Heart left ventricle (tissue), 16 donors: ENCODE data around the gene SLC25A6. TPM values are rescaled to one million over a fixed set of nuclear protein-coding genes. Genes with fewer than 3 reads are reported as not detected.
A peak's percentile ranks its signal among the peaks of the same experiment; 100 is the strongest.
"Not testable (repeated sequence)": the region's sequence is repeated elsewhere in the genome, so short reads cannot be mapped to it uniquely, and the experiment has no call there.

ENCODE experiments used
- ATAC-seq, 4 donors: fragments of 200-7000 bp; cut with Tn5 transposase; one replicate each; pipeline ENCODE4 v1.9.1; 2020 to 2022; ENCODE audit warnings: moderate library complexity in 4 of 4, mild to moderate bottlenecking in 3 of 4, moderate number of reproducible peaks in 1 of 4
- DNase-seq, 5 donors: peaks; one replicate each; pipeline ENCODE4 v3.0.0-alpha.2; 2020
- H3K27ac ChIP-seq, 12 donors: fragments of 200-600 bp; sonication (generic) in 4 of 12; one replicate each; pipeline versions ENCODE4 v1.5.0 to v1.8.0; 2016 to 2022; ENCODE audit warnings: mild to moderate bottlenecking in 2 of 12
- H3K27me3 ChIP-seq, 9 donors: fragments of 200-600 bp; sonication (generic) in 2 of 9; one replicate each; pipeline versions ENCODE4 v1.5.1 to v1.8.0; 2016 to 2022; ENCODE audit warnings: mild to moderate bottlenecking in 3 of 9
- H3K36me3 ChIP-seq, 9 donors: fragments of 200-600 bp; sonication (generic) in 2 of 9; one replicate each; pipeline versions ENCODE4 v1.5.0 to v1.8.0; 2018 to 2022; ENCODE audit warnings: mild to moderate bottlenecking in 2 of 9
- H3K4me1 ChIP-seq, 12 donors: fragments of 200-600 bp; sonication (generic) in 4 of 12; one replicate each; pipeline versions ENCODE4 v1.5.0 to v1.8.0; 2016 to 2022; ENCODE audit warnings: mild to moderate bottlenecking in 3 of 12
- H3K4me3 ChIP-seq, 12 donors: fragments of 200-600 bp; sonication (generic) in 4 of 12; one replicate each; pipeline versions ENCODE4 v1.5.0 to v1.8.0; 2017 to 2022; ENCODE audit warnings: mild to moderate bottlenecking in 9 of 12, moderate library complexity in 4 of 12
- H3K9me3 ChIP-seq, 12 donors: fragments of 200-600 bp; sonication (generic) in 4 of 12; one replicate each; pipeline versions ENCODE4 v1.5.0 to v1.8.0; 2016 to 2022; ENCODE audit warnings: mild to moderate bottlenecking in 1 of 12
- POLR2A ChIP-seq, 2 donors: fragments of 450-650 bp; IDR thresholded peaks; one replicate each; pipeline ENCODE4 v1.6.1; 2017; ENCODE audit warnings: antibody characterized with exemption in 2 of 2, mild to moderate bottlenecking in 2 of 2, moderate library complexity in 2 of 2
- WGBS, 4 donors: extraction: QIAGEN DNeasy Blood & Tissue Kit in 2 of 4; methylation state at CpG; one replicate each; pipeline versions ENCODE4 v1.1.5 to v1.1.7; 2013 to 2018; 5-methylcytosine and 5-hydroxymethylcytosine counted together
- intact Hi-C, 10 donors: fragments of 100-400 bp; cut with DNase I; formaldehyde crosslinking; loops; one replicate each; pipeline versions ENCODE4 v1.11.1 to v1.14.2; 2022
- polyA plus RNA-seq, 2 donors: library from polyadenylated mRNA; stranded (reverse); fragments of 200-250 nt; gene quantifications; one replicate each; pipeline ENCODE4 v1.2.3, GENCODE V29; 2013
- total RNA-seq, 9 donors: library from RNA; depleted of rRNA in 2 of 9; stranded (reverse); fragments of >200 nt in 2 of 9; fragmentation: NEBNext Ultra II Directional in 3 of 9; extraction: Animal tissue kit (Norgen Biotek cat#: 25700) in 3 of 9; gene quantifications; one replicate each; pipeline versions ENCODE4 v1.1.0 to v1.2.4, GENCODE V29; 2016 to 2023
- TF ChIP-seq, protein P1 (sequence below), 12 donors: fragments of 200-600 bp; sonication (generic) in 4 of 12; IDR thresholded peaks; one replicate each; pipeline versions ENCODE4 v1.5.0 to v1.8.0; 2018 to 2022; ENCODE audit warnings: antibody characterized with exemption in 12 of 12, mild to moderate bottlenecking in 5 of 12
- donor health status: ischemic (EF 13 %, LVEDD 7.1; RV severe dilation, severe dysfunction).
- donor health status: healthy with polysubstance abuse.
- donor health status: DM: no; HTN: yes; CAD: no.
- donor health status: DM: no; HTN: no; CAD: no.
- donor health status: ischemic (EF 25% LVEDD 6.9; RV normal size, moderate dysfunction).
- donor health status: ischemic (EF 25% LVEDD 5.7; RV mildly dilated, moderate dysfunction).
- donor health status: healthy.
- donor health status: DM: yes; HTN: yes; CAD: no.
- donor health status: ischemic (EF 35%, LVEDD 5.7; RV mildly dilated, moderate dysfunction).
- donor health status: nonischemic (EF 11% LVEDD 7.7; RV severe dilation, severe dysfunction).
- donor health status: DM: yes; HTN: yes; CAD: no.
- donor health status: PGD.
- donor health status: ischemic (EF 29% LVEDD 5.4; RV normal size, mild dysfunction).
- donor health status: nonischemic (EF 23%, LVEDD 6.1; RV moderate dilation, normal function).

SLC25A6 gene
- total and polyA plus RNA-seq, 11 donors: 78.2 to 232 (median 129) TPM

DNA sequence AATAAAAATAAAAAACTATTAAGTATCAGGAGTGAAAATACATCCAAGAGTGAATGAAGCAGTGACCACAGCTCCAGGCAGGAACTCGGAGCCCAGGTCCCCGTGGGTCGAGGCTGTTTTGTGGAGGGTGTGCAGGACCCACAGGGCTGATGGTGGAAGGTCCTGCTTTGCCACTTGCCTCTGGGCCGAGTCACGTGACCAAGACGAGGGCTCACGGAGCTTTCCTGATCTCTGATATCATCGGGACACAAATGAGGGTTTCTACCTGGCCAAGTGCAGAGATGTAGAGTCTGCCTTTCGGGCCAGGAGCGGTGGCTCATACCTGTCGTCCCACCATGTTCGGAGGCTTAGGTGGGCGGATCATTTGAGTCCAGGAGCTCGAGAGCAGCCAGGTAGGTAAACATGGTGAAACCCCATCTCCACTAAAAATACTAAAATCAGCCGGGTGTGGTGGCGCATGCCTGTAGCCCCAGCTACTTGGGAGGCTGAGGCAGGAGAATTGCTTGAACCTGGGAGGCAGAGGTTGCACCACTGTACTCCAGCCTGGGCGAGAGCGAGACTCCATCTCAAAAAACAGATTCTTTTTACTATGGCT, 7.2 kb downstream of the SLC25A6 start:
- no peak overlapping the region for H3K4me3 ChIP-seq
- TF ChIP-seq, protein P1, sequence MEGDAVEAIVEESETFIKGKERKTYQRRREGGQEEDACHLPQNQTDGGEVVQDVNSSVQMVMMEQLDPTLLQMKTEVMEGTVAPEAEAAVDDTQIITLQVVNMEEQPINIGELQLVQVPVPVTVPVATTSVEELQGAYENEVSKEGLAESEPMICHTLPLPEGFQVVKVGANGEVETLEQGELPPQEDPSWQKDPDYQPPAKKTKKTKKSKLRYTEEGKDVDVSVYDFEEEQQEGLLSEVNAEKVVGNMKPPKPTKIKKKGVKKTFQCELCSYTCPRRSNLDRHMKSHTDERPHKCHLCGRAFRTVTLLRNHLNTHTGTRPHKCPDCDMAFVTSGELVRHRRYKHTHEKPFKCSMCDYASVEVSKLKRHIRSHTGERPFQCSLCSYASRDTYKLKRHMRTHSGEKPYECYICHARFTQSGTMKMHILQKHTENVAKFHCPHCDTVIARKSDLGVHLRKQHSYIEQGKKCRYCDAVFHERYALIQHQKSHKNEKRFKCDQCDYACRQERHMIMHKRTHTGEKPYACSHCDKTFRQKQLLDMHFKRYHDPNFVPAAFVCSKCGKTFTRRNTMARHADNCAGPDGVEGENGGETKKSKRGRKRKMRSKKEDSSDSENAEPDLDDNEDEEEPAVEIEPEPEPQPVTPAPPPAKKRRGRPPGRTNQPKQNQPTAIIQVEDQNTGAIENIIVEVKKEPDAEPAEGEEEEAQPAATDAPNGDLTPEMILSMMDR (IDR thresholded peaks at IDR 0.05): no peak
- no peak for TF ChIP-seq POLR2A (IDR thresholded peaks at IDR 0.05)
- H3K27ac ChIP-seq: no peak overlapping the region
- 88 to 91% (median 90%) methylated on average over 18 of the region's 18 CpGs for WGBS, 4 donors
- no peaks in the 10 kb centered on the region for H3K27me3 ChIP-seq
- H3K4me1 ChIP-seq: peaks cover 0 to 27% (median 20%) of the 10 kb centered on the region in 12 donors
- H3K36me3 ChIP-seq: peaks cover 2 to 76% (median 62%) of the 10 kb centered on the region in 9 donors
- ATAC-seq (peak in 1 of 4 donors; percentile 3), DNase-seq (peak in 1 of 5 donors; percentile 54)
- no peaks in the 10 kb centered on the region for H3K9me3 ChIP-seq
- intact Hi-C loops: no loop called here

DNA sequence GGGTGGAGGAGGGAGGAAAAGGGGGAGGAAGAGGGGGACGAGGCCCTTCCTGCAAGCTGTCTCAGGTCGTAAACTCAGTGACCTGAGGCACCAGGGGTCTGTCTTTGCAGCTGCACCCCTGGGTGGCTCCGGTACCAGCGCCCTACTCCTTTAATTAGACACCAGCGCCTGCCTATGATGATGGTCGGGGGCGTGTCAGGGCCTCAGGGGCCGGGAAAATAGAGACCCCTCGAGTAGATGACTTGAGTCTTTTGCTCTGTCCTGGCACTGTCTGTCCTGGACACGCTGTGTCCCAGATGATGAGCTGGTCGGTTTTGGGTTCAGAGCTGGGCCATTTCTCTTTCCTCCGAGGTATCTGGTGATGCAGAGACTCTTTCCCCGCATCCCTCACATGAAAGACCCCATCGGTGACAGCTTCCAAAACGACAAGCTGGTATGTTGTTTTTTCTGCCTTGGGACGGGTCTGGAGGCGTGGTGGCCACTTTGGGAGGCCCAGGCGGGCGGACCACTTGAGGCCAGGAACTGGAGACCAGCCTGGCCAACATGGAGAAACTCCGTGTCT, 11.2 kb downstream of the SLC25A6 start:
- DNase-seq (peak in 1 of 5 donors; percentile 17), ATAC-seq (peak in 1 of 4 donors; percentile 9)
- WGBS, 4 donors: 57 to 67% (median 63%) methylated on average over 20 of the region's 20 CpGs
- Histone ChIP-seq H3K9me3 (no peaks in the 10 kb centered on the region), H3K27me3 (no peaks in the 10 kb centered on the region), H3K4me3 (no peak overlapping the region), H3K36me3 (peaks cover 0 to 48% (median 25%) of the 10 kb centered on the region in 9 donors), H3K4me1 (peaks cover 0 to 4% (median 0%) of the 10 kb centered on the region in 12 donors), H3K27ac (peak overlapping the region in 1 of 12 donors; percentile 11)
- intact Hi-C loops: no loop called here
- TF ChIP-seq, protein P1 (IDR thresholded peaks at IDR 0.05): no peak
- no peak for TF ChIP-seq POLR2A (IDR thresholded peaks at IDR 0.05)

DNA sequence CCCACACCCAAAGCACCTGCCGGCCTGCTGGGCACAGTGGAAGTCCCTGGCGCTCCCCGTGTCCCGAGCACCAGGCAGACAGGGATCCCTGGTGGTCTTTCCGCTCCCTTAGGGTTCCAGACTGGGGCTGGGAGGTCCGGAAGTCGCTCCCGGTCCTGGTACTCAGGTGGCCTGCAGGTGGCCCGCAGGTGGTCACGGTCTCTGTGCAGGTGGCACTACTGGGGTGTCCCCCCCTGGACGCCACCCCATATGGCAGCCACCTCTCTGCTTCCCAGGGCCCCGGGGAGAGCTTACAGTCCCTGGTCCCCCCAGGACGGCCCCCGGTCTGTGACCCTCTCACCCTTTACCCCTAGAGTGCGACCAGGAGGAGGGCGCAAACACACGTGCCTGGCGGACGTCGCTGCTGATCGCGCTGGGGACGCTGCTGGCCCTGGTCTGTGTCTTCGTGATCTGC, 13.6 kb downstream of the SLC25A6 start:
- no peaks in the 10 kb centered on the region for H3K9me3 ChIP-seq
- H3K36me3 ChIP-seq: peaks cover 0 to 25% (median 4%) of the 10 kb centered on the region in 9 donors
- no peaks in the 10 kb centered on the region for H3K27me3 ChIP-seq
- WGBS, 4 donors: 92 to 97% (median 94%) methylated on average over 12 to 24 of the region's 24 CpGs
- ATAC-seq: peak in 2 of 4 donors; percentile 8 to 23
- H3K4me1 ChIP-seq: peaks cover 0 to 3% (median 0%) of the 10 kb centered on the region in 12 donors
- intact Hi-C loops: no loop called here
- TF ChIP-seq POLR2A (IDR thresholded peaks at IDR 0.05): no peak
- TF ChIP-seq, protein P1 (IDR thresholded peaks at IDR 0.05): no peak
- DNase-seq: peak in 2 of 5 donors; percentile 21 to 33
- no peak overlapping the region for H3K27ac ChIP-seq
- no peak overlapping the region for H3K4me3 ChIP-seq

DNA sequence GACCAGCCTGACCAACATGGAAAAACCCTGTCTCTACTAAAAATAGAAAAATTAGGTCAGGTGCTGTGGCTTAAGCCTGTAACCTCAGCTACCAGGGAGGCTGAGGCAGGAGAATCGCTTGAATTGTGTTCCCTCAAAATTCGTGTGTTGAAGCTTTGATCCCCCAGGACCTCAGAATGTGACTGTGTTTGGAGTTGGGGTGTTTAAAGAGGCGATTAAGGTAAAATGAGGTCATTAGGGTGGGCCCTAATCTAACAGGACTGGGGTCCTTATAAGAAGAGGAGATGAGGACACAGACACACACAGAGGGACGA, 23.6 kb downstream of the SLC25A6 start:
- peaks cover 0 to 21% (median 6%) of the 10 kb centered on the region in 9 donors for H3K36me3 ChIP-seq
- H3K27me3 ChIP-seq: no peaks in the 10 kb centered on the region
- DNase-seq (no peak), ATAC-seq (no peak)
- intact Hi-C loops: no loop called here
- no peak overlapping the region for H3K4me3 ChIP-seq
- H3K9me3 ChIP-seq: no peaks in the 10 kb centered on the region
- 81 to 88% (median 82%) methylated on average over 4 of the region's 4 CpGs for WGBS, 4 donors
- no peaks in the 10 kb centered on the region for H3K4me1 ChIP-seq
- TF ChIP-seq, protein P1 (IDR thresholded peaks at IDR 0.05): no peak
- no peak for TF ChIP-seq POLR2A (IDR thresholded peaks at IDR 0.05)
- no peak overlapping the region for H3K27ac ChIP-seq

DNA sequence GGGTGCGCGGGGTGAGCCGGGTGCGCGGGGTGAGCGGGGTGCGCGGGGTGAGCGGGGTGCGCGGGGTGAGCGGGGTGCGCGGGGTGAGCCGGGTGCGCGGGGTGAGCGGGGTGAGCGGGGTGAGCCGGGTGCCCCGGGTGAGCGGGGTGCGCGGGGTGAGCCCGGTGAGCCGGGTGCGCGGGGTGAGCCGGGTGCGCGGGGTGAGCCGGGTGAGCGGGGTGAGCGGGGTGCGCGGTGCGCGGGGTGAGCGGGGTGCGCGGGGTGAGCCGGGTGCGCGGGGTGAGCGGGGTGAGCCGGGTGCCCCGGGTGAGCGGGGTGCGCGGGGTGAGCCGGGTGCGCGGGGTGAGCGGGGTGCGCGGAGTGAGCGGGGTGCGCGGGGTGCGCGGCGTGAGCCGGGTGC, 25.6 kb downstream of the SLC25A6 start:
- H3K4me3 ChIP-seq, H3K27ac ChIP-seq, H3K4me1 ChIP-seq, intact Hi-C loops, H3K27me3 ChIP-seq, H3K9me3 ChIP-seq, ATAC-seq: not testable (repeated sequence)
- DNase-seq: peak in 1 of 5 donors; percentile 28
- 90 to 100% (median 92%) methylated on average over 1 to 55 of the region's 63 CpGs for WGBS, 4 donors
- H3K36me3 ChIP-seq: peaks cover 0 to 34% (median 7%) of the 10 kb centered on the region in 9 donors
